ENCODE data around the gene SLC6A1. TPM values are rescaled to one million over a fixed set of nuclear protein-coding genes. Genes with fewer than 3 reads are reported as not detected.

Gene SLC6A1
- total and polyA plus RNA-seq, 7 donors = 0.27 to 1.9 (median 0.36) TPM

DNA sequence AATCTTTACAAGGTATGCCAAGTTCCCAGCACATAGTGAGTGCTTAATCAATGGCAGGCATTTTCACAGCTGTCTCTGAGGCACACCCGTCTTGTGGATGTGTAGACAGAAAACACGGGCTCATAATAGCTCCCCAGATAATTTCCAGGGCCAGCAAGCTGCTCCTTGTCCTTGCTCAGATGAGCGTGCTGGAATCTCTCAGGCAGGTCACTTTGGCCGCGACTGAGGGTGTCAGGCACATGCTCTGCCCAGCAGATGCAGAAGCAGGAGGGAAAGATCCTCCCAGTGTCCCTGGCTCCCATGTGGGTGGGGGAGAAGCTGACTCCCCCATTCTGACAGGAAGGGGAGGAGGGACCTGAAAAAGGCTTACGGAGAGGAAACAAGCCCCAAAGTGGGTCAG lies 35.6 kb upstream of the SLC6A1 start:
- Histone ChIP-seq H3K27me3 (ENCODE audit: insufficient read depth in 3 of 3, low read length in 2 of 3) (no peaks in the 10 kb centered on the region), H3K9me3 (no peaks in the 10 kb centered on the region), H3K4me3 (no peak overlapping the region), H3K36me3 (ENCODE audit: insufficient read depth in 1 of 2, low read depth in 1 of 2) (no peaks in the 10 kb centered on the region), H3K27ac (peak overlapping the region; percentile 58), H3K4me1 (peaks cover 33% of the 10 kb centered on the region)
- DNase-seq = peak; percentile 49 to 63
- TF ChIP-seq, protein P1, sequence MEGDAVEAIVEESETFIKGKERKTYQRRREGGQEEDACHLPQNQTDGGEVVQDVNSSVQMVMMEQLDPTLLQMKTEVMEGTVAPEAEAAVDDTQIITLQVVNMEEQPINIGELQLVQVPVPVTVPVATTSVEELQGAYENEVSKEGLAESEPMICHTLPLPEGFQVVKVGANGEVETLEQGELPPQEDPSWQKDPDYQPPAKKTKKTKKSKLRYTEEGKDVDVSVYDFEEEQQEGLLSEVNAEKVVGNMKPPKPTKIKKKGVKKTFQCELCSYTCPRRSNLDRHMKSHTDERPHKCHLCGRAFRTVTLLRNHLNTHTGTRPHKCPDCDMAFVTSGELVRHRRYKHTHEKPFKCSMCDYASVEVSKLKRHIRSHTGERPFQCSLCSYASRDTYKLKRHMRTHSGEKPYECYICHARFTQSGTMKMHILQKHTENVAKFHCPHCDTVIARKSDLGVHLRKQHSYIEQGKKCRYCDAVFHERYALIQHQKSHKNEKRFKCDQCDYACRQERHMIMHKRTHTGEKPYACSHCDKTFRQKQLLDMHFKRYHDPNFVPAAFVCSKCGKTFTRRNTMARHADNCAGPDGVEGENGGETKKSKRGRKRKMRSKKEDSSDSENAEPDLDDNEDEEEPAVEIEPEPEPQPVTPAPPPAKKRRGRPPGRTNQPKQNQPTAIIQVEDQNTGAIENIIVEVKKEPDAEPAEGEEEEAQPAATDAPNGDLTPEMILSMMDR (IDR thresholded peaks at IDR 0.05) = no peak
- intact Hi-C loops (cut with DNase I) = no loop called here
- 5 to 13% (median 11%) methylated on average over 6 of the region's 6 CpGs for WGBS, 3 donors
- ATAC-seq = peak; percentile 64 to 72 (median 67)

DNA sequence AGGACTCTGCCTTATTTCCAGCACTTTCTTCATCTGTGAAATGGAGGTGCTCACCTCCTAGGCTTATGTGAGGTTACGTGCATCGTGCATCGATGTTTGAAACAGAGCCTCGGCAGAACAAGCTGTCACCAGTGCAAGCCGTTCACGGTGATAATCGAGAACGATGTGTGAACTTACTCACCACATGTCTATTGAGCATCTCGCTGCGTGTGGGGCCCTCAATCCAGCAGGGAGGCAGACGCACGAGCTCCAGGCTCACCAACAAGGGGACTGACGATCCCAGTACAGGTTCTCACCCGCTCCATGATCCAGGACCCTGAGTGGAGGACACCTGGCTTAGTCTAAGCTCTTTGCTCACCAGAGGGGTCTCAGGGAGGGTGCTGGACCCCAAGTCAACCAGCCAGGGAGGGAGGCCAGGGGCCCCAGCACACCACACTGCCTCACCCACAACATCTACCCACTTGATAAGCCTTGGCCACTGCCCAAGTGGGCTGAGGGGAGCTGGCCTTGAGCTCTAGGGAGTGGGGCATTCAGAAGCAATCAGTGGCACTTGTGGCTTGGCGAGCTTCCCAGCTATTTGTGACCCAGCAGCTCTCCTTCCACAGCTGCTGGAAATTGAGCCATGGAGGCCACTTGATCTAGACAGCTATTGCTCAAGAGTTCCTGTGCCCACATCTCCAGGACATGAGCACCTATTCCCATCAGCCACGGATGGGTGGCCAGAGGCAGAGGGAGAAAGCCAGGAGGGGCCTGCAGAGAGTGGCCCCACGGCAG lies 34.4 kb upstream of the SLC6A1 start:
- intact Hi-C loops (cut with DNase I) = no loop called here
- Histone ChIP-seq H3K9me3 (no peaks in the 10 kb centered on the region), H3K4me3 (no peak overlapping the region), H3K36me3 (ENCODE audit: insufficient read depth in 1 of 2, low read depth in 1 of 2) (no peaks in the 10 kb centered on the region), H3K27me3 (ENCODE audit: insufficient read depth in 3 of 3, low read length in 2 of 3) (no peaks in the 10 kb centered on the region), H3K4me1 (peaks cover 33% of the 10 kb centered on the region), H3K27ac (peak overlapping the region; percentile 58)
- DNase-seq (peak; percentile 77 to 83), ATAC-seq (peak; percentile 81 to 88 (median 83))
- 34 to 57% (median 34%) methylated on average over 17 of the region's 17 CpGs for WGBS, 3 donors
- TF ChIP-seq, protein P1 (IDR thresholded peaks at IDR 0.05) = no peak

DNA sequence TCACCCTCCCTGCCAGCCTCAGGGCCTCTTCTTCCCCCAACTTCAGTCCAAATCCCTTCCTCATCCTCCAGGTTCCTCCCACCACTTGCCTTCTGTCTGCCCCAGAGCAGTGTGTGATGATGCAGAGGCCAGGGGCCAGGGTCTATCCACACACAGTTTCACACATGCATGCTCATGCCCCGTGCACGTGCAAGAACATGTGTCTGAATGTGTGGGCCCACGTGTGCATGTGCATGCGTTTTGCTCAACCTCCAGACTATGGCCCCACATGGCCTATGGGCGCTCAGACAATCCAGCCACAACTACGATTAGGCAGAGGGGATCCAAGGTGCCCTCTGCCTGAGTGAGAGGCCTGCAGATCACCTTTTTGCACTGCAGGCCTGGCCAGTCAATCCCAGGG lies 32.3 kb upstream of the SLC6A1 start:
- Histone ChIP-seq H3K27ac (no peak overlapping the region), H3K4me3 (no peak overlapping the region), H3K27me3 (ENCODE audit: insufficient read depth in 3 of 3, low read length in 2 of 3) (no peaks in the 10 kb centered on the region), H3K4me1 (peaks cover 33% of the 10 kb centered on the region), H3K36me3 (ENCODE audit: insufficient read depth in 1 of 2, low read depth in 1 of 2) (no peaks in the 10 kb centered on the region), H3K9me3 (no peaks in the 10 kb centered on the region)
- ATAC-seq (no peak), DNase-seq (no peak)
- 84 to 93% (median 89%) methylated on average over 6 of the region's 6 CpGs for WGBS, 3 donors
- TF ChIP-seq, protein P1 (IDR thresholded peaks at IDR 0.05) = no peak
- intact Hi-C loops (cut with DNase I) = no loop called here

DNA sequence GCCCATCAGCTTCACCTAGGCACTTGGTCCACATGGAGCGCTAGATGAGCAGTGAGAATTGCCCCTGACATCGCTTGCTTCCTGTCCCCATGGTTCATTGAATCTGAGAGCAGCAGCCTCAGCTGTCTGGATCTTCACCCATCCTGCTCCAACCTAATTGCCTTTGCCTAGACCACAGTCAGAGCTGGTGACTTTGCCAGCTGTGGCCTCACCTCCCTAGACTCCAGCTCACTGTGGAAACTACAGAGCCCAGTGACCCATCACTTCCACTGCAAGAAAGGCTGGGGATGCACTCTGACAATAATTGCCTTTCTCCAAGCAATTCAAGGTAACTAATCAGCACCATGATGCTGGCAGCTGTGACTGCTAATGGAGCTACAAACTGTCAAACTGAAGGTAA lies 30.6 kb upstream of the SLC6A1 start:
- Histone ChIP-seq H3K4me3 (no peak overlapping the region), H3K27ac (no peak overlapping the region), H3K36me3 (ENCODE audit: insufficient read depth in 1 of 2, low read depth in 1 of 2) (no peaks in the 10 kb centered on the region), H3K27me3 (ENCODE audit: insufficient read depth in 3 of 3, low read length in 2 of 3) (no peaks in the 10 kb centered on the region), H3K4me1 (peaks cover 21% of the 10 kb centered on the region), H3K9me3 (no peaks in the 10 kb centered on the region)
- 79 to 81% (median 80%) methylated on average over 2 of the region's 2 CpGs for WGBS, 3 donors
- ATAC-seq = no peak
- DNase-seq = no peak
- TF ChIP-seq, protein P1 (IDR thresholded peaks at IDR 0.05) = no peak
- intact Hi-C loops (cut with DNase I) = no loop called here

Measured in psoas muscle (tissue), 8 donors.